Muscle of back (tissue), 11 donors: Measurements from ENCODE around the gene DGCR6L. TPM values are rescaled to one million over a fixed set of nuclear protein-coding genes. Genes with fewer than 3 reads are reported as not detected.
A peak's percentile ranks its signal among the peaks of the same experiment; 100 is the strongest.
"Not testable (repeated sequence)": the region's sequence is repeated elsewhere in the genome, so short reads cannot be mapped to it uniquely, and the experiment has no call there.

Experiments used
- DNase-seq, 3 donors: peaks; one replicate each; pipeline versions ENCODE4 v3.0.0 to v3.0.0-alpha.2; 2013
- polyA plus RNA-seq, 10 donors: library from polyadenylated mRNA; unstranded; fragments of 120-200 nt; gene quantifications; one replicate each; pipeline ENCODE4 v1.2.1, GENCODE V29; 2013; ENCODE audit not compliant: insufficient read length in 10 of 10

DGCR6L gene
- polyA plus RNA-seq, 10 donors = 37.7 to 101 (median 55.8) TPM

- not testable (repeated sequence) for DNase-seq
Measured at GRCh38 chr22:20337807-20338206, 17.9 kb upstream of the DGCR6L start.

GRCh38 chr22:20336561-20336960 lies 16.7 kb upstream of the DGCR6L start:
- DNase-seq = not testable (repeated sequence)

GRCh38 chr22:20328569-20328930 lies 8.7 kb upstream of the DGCR6L start:
- DNase-seq = not testable (repeated sequence)

GRCh38 chr22:20325996-20326395 lies 6.1 kb upstream of the DGCR6L start:
- not testable (repeated sequence) for DNase-seq

GRCh38 chr22:20324139-20324516 lies 4.3 kb upstream of the DGCR6L start:
- peak in 1 of 3 donors; percentile 2 for DNase-seq

- peak in 1 of 3 donors; percentile 0 for DNase-seq
Measured at GRCh38 chr22:20321552-20322211, 1.8 kb upstream of the DGCR6L start.

GRCh38 chr22:20320659-20321551 lies 1.0 kb upstream of the DGCR6L start:
- not testable (repeated sequence) for DNase-seq

- peak in 2 of 3 donors; percentile 13 to 36 for DNase-seq
Measured at GRCh38 chr22:20319041-20319744, 667 bp downstream of the DGCR6L start.

GRCh38 chr22:20318043-20318688 lies 1.7 kb downstream of the DGCR6L start:
- not testable (repeated sequence) for DNase-seq

GRCh38 chr22:20317402-20318042 lies 2.3 kb downstream of the DGCR6L start:
- not testable (repeated sequence) for DNase-seq

- DNase-seq = no peak
Measured at GRCh38 chr22:20316844-20317401, 2.9 kb downstream of the DGCR6L start.

- DNase-seq = no peak
Measured at GRCh38 chr22:20316217-20316843, 3.5 kb downstream of the DGCR6L start.

- DNase-seq = no peak
Measured at GRCh38 chr22:20315337-20316216, 4.3 kb downstream of the DGCR6L start.

GRCh38 chr22:20314741-20315336 lies 5.0 kb downstream of the DGCR6L start:
- DNase-seq = not testable (repeated sequence)

- not testable (repeated sequence) for DNase-seq
Measured at GRCh38 chr22:20314206-20314605, 5.7 kb downstream of the DGCR6L start.

GRCh38 chr22:20313306-20314077 lies 6.4 kb downstream of the DGCR6L start:
- DNase-seq = not testable (repeated sequence)

GRCh38 chr22:20312396-20313191 lies 7.3 kb downstream of the DGCR6L start:
- no peak for DNase-seq
